ENCODE results near the gene ANKRA2. TPM values are rescaled to one million over a fixed set of nuclear protein-coding genes. Genes with fewer than 3 reads are reported as not detected.

The ANKRA2 gene
- total and polyA plus RNA-seq, 5 donors, result 13.3 to 16.5 (median 15.4) TPM

DNA sequence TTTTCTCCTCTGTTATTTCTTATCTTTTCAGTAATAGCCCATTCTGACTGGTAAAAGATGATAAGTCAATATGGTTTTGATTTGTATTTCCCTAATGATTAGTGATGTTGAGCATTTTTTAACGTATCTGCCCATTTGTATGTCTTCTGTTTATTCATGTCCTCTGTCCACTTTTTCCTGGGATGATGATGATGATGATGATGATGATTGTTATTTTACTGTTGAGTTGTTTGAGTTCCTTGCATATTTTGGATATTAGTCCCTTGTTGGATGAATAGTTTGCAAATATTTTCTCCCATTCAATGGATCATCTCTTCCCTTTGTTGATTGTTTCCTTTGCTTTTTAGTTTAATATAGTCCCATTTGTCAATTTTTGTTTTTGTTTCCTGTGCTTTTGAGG, 27.1 kb upstream of the ANKRA2 start:
- Histone ChIP-seq H3K4me3 (ENCODE audit: low read length) (no peak overlapping the region), H3K4me1 (ENCODE audit: control insufficient read depth, insufficient read depth, low read length) (no peaks in the 10 kb centered on the region), H3K9me3 (ENCODE audit: control insufficient read depth, low read length) (no peaks in the 10 kb centered on the region), H3K27ac (ENCODE audit: low read length) (no peak overlapping the region), H3K27me3 (ENCODE audit: control insufficient read depth, insufficient read depth) (no peaks in the 10 kb centered on the region)
- intact Hi-C loops (cut with DNase I), result no loop called here
- no peak for DNase-seq
- ATAC-seq, result no peak
- 72% methylated on average over 1 of the region's 1 CpG for WGBS

DNA sequence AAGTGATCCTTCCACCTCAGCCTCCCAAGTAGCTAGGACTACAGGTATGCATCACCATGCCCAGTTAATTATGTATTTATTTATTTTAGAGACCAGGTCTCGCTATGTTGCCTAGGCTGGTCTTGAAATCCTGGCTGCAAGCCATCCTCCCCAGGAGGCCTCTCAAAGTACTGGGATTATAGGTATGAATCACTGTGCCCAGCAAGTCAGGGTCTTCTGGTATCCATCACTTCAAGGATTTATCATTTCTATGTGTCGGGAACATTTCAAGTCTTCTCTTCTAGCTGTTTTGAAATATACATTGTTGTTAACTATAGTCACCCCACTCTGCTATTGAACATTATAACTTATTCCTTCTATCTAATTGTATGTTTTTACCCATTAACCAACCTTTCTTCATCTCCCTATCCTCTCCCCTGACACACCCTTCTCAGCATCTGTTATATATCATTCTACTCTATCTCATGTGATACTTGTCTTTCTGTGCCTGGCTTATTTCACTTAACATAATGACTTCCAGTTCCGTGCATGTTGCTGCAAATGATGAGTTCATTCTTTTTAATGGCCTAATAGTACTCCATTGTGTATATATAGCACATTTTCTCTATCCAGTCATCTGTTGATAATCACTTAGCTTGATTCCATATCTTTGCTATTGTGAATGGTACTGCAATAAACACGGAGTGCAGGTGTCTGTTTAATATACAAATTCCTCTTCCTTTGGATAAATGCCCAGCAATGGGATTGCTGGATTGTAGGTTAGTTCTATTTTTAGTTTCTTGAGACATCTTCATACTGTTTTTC, 26.5 kb upstream of the ANKRA2 start:
- DNase-seq (no peak), ATAC-seq (no peak)
- H3K27ac ChIP-seq (ENCODE audit: low read length), result no peak overlapping the region
- no peaks in the 10 kb centered on the region for H3K4me1 ChIP-seq (ENCODE audit: control insufficient read depth, insufficient read depth, low read length)
- H3K9me3 ChIP-seq (ENCODE audit: control insufficient read depth, low read length), result no peaks in the 10 kb centered on the region
- 44% methylated on average over 4 of the region's 4 CpGs for WGBS
- no peaks in the 10 kb centered on the region for H3K27me3 ChIP-seq (ENCODE audit: control insufficient read depth, insufficient read depth)
- intact Hi-C loops (cut with DNase I), result loop anchor here (2.0 kb wide), 2 partner anchors 201 to 203 kb away; no protein-coding TSS in a partner anchor
- H3K4me3 ChIP-seq (ENCODE audit: low read length), result no peak overlapping the region

DNA sequence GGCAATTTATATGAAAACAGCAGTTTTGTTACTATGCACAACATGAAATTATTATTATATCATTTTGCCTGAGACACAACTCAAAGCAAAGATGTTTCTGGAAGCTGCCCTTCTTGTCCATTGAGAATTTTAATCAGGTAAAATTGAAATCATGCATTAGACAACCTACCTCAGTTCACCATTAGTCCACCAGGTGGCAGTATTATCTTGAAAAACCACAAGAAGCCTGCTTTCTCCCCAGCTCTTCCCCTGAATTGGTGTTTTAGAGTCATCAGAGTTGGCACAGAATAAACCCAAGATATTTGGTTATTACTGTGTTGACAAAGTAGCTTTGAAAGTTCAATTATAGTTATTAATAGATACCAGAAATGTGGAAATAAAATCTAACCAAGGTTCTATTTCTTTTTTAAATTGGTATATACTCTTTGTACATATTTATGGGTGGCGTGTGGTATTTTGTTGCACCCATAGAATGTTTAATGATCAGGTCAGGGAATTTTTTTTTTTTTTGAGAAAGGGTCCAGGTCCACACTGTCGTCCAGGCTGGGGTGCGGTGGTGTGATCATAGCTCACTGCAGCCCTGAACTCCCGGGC, 25.8 kb upstream of the ANKRA2 start:
- Histone ChIP-seq H3K4me3 (ENCODE audit: low read length) (no peak overlapping the region), H3K9me3 (ENCODE audit: control insufficient read depth, low read length) (no peaks in the 10 kb centered on the region), H3K27ac (ENCODE audit: low read length) (no peak overlapping the region), H3K27me3 (ENCODE audit: control insufficient read depth, insufficient read depth) (no peaks in the 10 kb centered on the region), H3K4me1 (ENCODE audit: control insufficient read depth, insufficient read depth, low read length) (no peaks in the 10 kb centered on the region)
- intact Hi-C loops (cut with DNase I), result loop anchor here (2.0 kb wide), 2 partner anchors 202 to 204 kb away; no protein-coding TSS in a partner anchor
- ATAC-seq, result peak; percentile 62 to 81
- WGBS, result 57% methylated on average over 4 of the region's 4 CpGs
- DNase-seq, result no peak

DNA sequence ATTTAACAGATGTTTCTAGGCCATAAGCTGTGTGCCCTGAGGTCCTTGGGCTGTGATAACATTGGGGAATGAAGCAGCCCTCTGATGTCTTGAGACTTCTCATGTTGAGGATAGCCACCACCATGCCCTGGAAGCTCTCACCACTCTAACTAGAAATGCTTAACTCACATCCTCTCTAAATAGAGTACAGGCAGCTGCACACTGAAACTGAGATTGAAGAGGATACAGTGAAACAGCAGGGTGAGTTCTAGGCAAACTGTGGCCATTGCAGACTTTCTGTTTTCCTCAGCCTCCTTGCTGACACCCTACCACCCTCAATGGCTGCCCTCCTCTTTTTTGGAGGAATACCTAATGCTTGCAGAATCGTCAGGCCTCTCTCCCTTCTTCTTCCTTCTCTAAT, 22.5 kb upstream of the ANKRA2 start:
- Histone ChIP-seq H3K27ac (ENCODE audit: low read length) (no peak overlapping the region), H3K4me3 (ENCODE audit: low read length) (no peak overlapping the region), H3K27me3 (ENCODE audit: control insufficient read depth, insufficient read depth) (no peaks in the 10 kb centered on the region), H3K9me3 (ENCODE audit: control insufficient read depth, low read length) (no peaks in the 10 kb centered on the region), H3K4me1 (ENCODE audit: control insufficient read depth, insufficient read depth, low read length) (no peaks in the 10 kb centered on the region)
- intact Hi-C loops (cut with DNase I), result no loop called here
- no peak for DNase-seq
- no peak for ATAC-seq
- WGBS, result 54% methylated on average over 1 of the region's 1 CpG

DNA sequence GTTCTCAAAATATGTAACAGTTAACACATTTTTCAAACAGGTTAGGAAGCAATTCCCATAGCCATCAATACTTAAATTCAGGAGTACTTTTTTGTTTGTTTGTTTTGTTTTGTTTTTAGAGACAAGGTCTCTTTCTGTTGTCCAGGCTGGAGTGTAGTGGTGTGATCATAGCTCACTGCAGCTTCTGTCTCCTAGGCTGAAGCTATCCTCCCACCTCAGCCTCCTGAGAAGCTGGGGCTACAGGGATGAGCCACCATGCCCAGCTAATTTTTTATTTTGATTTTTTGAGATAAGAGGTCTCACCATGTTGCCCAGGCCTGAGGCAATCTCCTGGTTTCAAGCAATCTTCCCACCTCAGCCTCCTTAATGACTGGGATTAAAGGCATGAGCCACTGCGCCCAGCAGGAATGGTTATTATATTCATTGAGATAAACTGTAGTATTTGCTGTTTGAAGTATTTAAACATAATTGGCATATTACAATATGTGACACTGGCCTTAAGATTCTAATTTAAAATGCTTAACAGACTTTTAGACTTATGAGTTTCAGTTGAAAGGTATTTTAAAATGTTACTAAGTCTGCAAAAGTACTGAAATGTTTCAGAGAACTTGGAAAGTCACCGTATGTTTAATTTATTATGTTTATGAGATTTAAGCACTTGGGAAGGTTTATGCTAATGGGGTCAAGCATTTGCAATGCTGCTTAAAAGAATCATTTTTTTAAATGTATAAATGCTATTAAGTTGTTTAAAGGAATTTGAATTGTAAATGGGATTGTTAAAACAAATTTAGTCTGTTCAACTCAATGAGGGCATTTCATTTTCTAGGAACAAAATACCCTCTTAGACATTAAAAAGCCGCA, 17.1 kb upstream of the ANKRA2 start:
- Histone ChIP-seq H3K27ac (ENCODE audit: low read length) (no peak overlapping the region), H3K4me3 (ENCODE audit: low read length) (no peak overlapping the region), H3K27me3 (ENCODE audit: control insufficient read depth, insufficient read depth) (no peaks in the 10 kb centered on the region), H3K4me1 (ENCODE audit: control insufficient read depth, insufficient read depth, low read length) (no peaks in the 10 kb centered on the region), H3K9me3 (ENCODE audit: control insufficient read depth, low read length) (no peaks in the 10 kb centered on the region)
- no peak for DNase-seq
- no peak for ATAC-seq
- WGBS, result 80% methylated on average over 3 of the region's 3 CpGs
- intact Hi-C loops (cut with DNase I), result no loop called here

DNA sequence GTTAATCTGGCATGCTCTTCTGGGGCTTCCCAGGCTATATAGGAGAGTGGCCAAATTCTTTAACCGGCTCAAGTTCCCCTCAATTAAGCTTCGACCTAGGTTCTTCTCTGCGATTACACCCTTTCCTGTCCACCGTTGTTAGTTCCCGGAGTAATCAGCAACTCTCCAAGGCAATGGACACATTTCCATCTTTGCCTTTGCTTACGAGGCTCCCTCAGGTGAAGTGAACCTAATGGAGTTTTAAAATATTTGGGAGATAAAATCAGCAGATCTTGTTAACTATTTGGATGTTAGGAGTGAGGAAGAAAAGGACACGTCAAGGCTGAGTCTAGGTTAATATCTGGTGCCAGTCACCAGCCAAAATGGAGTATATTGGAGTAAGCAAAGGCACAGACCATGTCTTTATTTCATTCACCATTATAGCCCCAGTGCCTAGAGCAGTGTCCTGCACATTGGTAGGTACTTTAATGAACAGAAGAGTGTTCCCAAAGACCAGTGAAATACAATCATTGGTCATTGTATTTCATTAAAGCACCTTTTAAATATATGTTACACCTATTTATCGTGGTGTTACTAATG, 619 bp upstream of the ANKRA2 start:
- peak overlapping the region; percentile 82 for H3K27ac ChIP-seq (ENCODE audit: low read length)
- intact Hi-C loops (cut with DNase I), result no loop called here
- no peaks in the 10 kb centered on the region for H3K27me3 ChIP-seq (ENCODE audit: control insufficient read depth, insufficient read depth)
- H3K4me3 ChIP-seq (ENCODE audit: low read length), result peak overlapping the region; percentile 91
- ATAC-seq, result no peak
- H3K4me1 ChIP-seq (ENCODE audit: control insufficient read depth, insufficient read depth, low read length), result no peaks in the 10 kb centered on the region
- 7% methylated on average over 8 of the region's 8 CpGs for WGBS
- no peak for DNase-seq
- H3K9me3 ChIP-seq (ENCODE audit: control insufficient read depth, low read length), result no peaks in the 10 kb centered on the region

DNA sequence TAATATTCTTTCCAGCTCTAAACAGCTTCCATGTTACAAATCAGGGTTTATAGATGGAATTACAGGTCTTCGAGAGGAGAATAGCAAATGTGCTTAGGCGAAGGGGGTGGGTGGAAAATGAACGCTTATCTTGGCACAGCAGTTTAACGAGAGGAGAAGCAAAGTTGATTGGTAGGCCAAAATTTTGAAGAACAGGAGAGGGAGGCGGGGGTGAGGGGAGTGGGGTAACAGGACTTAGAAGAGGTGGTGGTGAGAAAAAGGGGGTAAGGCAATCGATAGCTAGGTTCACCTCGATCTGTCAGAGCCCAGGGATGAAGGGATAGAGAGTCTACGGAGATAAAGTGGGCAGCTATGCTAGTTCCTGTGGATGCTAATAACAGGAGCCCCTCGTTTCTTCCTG, 764 bp downstream of the ANKRA2 start:
- WGBS, result 2% methylated on average over 9 of the region's 9 CpGs

DNA sequence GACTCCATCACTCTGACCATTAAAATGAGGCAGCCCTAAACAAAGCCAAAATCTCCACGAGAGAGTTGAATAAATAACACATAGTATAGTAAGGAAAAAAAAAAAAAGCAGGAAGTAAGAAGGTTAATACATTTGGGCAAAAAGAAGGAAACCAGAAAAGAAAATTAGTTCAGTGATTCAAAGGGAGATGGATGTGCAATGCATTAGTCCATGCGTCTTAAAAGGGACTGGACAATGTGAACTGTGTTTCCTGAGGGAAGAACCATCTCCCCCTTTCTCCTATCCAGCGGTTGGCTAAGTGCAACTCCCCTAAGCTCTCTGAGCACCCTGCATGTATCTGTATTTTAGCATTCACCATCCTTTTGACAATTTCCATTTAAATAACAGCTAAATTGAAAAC, 1.4 kb downstream of the ANKRA2 start:
- Histone ChIP-seq H3K27ac (ENCODE audit: low read length) (no peak overlapping the region), H3K9me3 (ENCODE audit: control insufficient read depth, low read length) (no peaks in the 10 kb centered on the region), H3K27me3 (ENCODE audit: control insufficient read depth, insufficient read depth) (no peaks in the 10 kb centered on the region), H3K4me3 (ENCODE audit: low read length) (peak overlapping the region; percentile 91), H3K4me1 (ENCODE audit: control insufficient read depth, insufficient read depth, low read length) (no peaks in the 10 kb centered on the region)
- no peak for ATAC-seq
- no peak for DNase-seq
- WGBS, result 34% methylated on average over 3 of the region's 3 CpGs
- intact Hi-C loops (cut with DNase I), result no loop called here

More for the DNA sequence above, 764 bp downstream of the ANKRA2 start:
- Histone ChIP-seq H3K4me1 (ENCODE audit: control insufficient read depth, insufficient read depth, low read length) (no peaks in the 10 kb centered on the region), H3K4me3 (ENCODE audit: low read length) (peak overlapping the region; percentile 91), H3K27me3 (ENCODE audit: control insufficient read depth, insufficient read depth) (no peaks in the 10 kb centered on the region), H3K9me3 (ENCODE audit: control insufficient read depth, low read length) (no peaks in the 10 kb centered on the region), H3K27ac (ENCODE audit: low read length) (peak overlapping the region; percentile 98)
- intact Hi-C loops (cut with DNase I), result no loop called here
- DNase-seq (no peak), ATAC-seq (peak in 1 of 2 donors; percentile 10)

DNA sequence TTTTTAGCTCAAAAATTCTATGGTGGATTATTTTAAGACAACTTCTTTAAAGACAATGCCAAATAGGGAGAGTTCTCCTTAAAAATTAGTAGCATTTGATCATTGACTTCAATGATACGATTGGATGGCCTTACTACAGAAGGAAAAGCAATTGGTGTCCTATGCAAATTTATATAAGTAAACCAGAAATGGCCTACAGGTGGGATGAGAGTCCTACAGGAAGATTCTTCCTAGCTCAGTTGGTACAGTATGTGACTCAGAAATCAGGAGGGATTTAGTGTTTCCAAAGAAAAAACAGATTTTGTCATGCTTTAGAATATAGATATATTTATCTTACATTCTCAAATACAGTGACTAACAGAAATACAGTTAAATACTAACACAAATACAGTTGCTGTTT, 6.5 kb downstream of the ANKRA2 start:
- DNase-seq (no peak), ATAC-seq (no peak)
- no peaks in the 10 kb centered on the region for H3K27me3 ChIP-seq (ENCODE audit: control insufficient read depth, insufficient read depth)
- H3K4me1 ChIP-seq (ENCODE audit: control insufficient read depth, insufficient read depth, low read length), result no peaks in the 10 kb centered on the region
- intact Hi-C loops (cut with DNase I), result no loop called here
- WGBS, result 86% methylated on average over 1 of the region's 1 CpG
- no peak overlapping the region for H3K4me3 ChIP-seq (ENCODE audit: low read length)
- no peaks in the 10 kb centered on the region for H3K9me3 ChIP-seq (ENCODE audit: control insufficient read depth, low read length)
- H3K27ac ChIP-seq (ENCODE audit: low read length), result no peak overlapping the region

DNA sequence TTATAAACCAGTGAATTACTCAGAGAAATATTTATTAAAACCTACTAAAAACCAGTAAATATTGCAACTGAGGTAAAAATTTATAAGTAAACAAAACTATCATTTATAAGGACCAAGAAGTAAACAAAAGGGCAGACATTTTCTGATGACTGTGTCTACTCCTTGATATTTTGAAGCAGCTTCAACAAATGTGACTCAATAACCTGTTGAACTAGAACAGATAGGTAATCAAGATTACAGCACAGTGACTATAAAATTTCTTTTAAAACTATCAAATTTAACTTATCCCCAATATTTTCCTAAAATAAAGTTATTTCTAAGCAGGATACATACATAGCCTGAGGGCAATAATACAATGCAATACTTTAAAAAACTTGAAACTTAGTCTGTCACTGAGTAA, 12.8 kb downstream of the ANKRA2 start:
- intact Hi-C loops (cut with DNase I), result no loop called here
- H3K4me1 ChIP-seq (ENCODE audit: control insufficient read depth, insufficient read depth, low read length), result no peaks in the 10 kb centered on the region
- no peaks in the 10 kb centered on the region for H3K27me3 ChIP-seq (ENCODE audit: control insufficient read depth, insufficient read depth)
- H3K9me3 ChIP-seq (ENCODE audit: control insufficient read depth, low read length), result no peaks in the 10 kb centered on the region
- DNase-seq, result no peak
- no peak overlapping the region for H3K4me3 ChIP-seq (ENCODE audit: low read length)
- no peak for ATAC-seq
- no peak overlapping the region for H3K27ac ChIP-seq (ENCODE audit: low read length)

DNA sequence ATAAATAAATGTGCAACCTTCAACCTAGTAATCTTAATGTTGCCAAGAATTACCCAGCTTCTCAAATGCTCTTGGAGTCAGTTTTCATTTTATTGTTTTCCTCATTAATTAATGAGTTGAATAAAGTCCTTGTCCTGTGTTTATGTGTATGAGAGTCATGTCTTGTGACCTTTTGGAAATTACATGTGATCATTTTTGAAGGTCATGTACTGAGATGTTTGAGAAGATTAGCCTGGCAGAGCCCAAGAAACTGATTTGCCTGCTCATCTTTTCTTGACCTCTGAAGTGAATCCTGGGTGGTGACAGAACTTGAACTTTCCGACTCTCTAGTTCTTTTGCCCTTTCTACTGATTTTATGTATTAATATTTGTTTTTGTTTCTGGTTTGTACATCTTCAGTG, 15.4 kb downstream of the ANKRA2 start:
- H3K9me3 ChIP-seq (ENCODE audit: control insufficient read depth, low read length), result no peaks in the 10 kb centered on the region
- no peak for DNase-seq
- WGBS, result 78% methylated on average over 1 of the region's 1 CpG
- H3K27me3 ChIP-seq (ENCODE audit: control insufficient read depth, insufficient read depth), result no peaks in the 10 kb centered on the region
- intact Hi-C loops (cut with DNase I), result no loop called here
- no peak for ATAC-seq
- no peaks in the 10 kb centered on the region for H3K4me1 ChIP-seq (ENCODE audit: control insufficient read depth, insufficient read depth, low read length)
- no peak overlapping the region for H3K4me3 ChIP-seq (ENCODE audit: low read length)
- no peak overlapping the region for H3K27ac ChIP-seq (ENCODE audit: low read length)
